MM.1S (cell line): Measurements from ENCODE around the gene GPR108.

Experiments used
- DNase-seq: peaks from one replicate; pipeline ENCODE4 v3.0.0-alpha.2; 2015
- H2AFZ ChIP-seq: fragments of 300-600 bp; sonication (generic); 2 replicates; pipeline ENCODE4 v1.6.0; 2016; ENCODE audit warnings: antibody characterized with exemption, low read length
- H3F3A ChIP-seq: fragments of 300-600 bp; sonication (generic); 2 replicates; pipeline ENCODE4 v1.6.1; 2016; ENCODE audit warnings: mild to moderate bottlenecking, antibody characterized with exemption, low read length, moderate library complexity, mixed read lengths; ENCODE audit not compliant: insufficient read depth
- H3K27ac ChIP-seq: fragments of 300-600 bp; sonication (generic); 2 replicates; pipeline ENCODE4 v1.5.1; 2016; ENCODE audit warnings: mild to moderate bottlenecking, low read length
- H3K27me3 ChIP-seq: fragments of 300-600 bp; sonication (generic); replicated peaks from 2 replicates; pipeline ENCODE4 v1.6.0; 2016; ENCODE audit warnings: low read length; ENCODE audit not compliant: insufficient read depth
- H3K36me3 ChIP-seq: fragments of 300-600 bp; sonication (generic); replicated peaks from 2 replicates; pipeline ENCODE4 v1.6.1; 2016; ENCODE audit warnings: mild to moderate bottlenecking, low read length, mixed read lengths; ENCODE audit not compliant: insufficient read depth
- H3K4me1 ChIP-seq: fragments of 300-600 bp; sonication (generic); 2 replicates; pipeline ENCODE4 v1.6.1; 2016; ENCODE audit warnings: low read length, mixed read lengths
- H3K4me2 ChIP-seq: fragments of 300-600 bp; sonication (generic); 2 replicates; pipeline ENCODE4 v1.6.0; 2016; ENCODE audit warnings: low read depth, low read length
- H3K4me3 ChIP-seq: fragments of 300-600 bp; sonication (generic); 2 replicates; pipeline ENCODE4 v1.5.1; 2016; ENCODE audit warnings: low read length, mixed read lengths
- H3K79me2 ChIP-seq: fragments of 300-600 bp; sonication (generic); 2 replicates; pipeline ENCODE4 v1.6.1; 2016; ENCODE audit warnings: mixed run types, low read length, mixed read lengths
- H3K9ac ChIP-seq: fragments of 300-600 bp; sonication (generic); 2 replicates; pipeline ENCODE4 v1.6.1; 2016; ENCODE audit warnings: low read length, mixed read lengths
- H3K9me2 ChIP-seq: fragments of 300-600 bp; sonication (generic); replicated peaks from 2 replicates; pipeline ENCODE4 v1.6.1; 2016; ENCODE audit warnings: mild to moderate bottlenecking, low read length, mixed read lengths; ENCODE audit not compliant: insufficient read depth
- H3K9me3 ChIP-seq: fragments of 300-600 bp; sonication (generic); replicated peaks from 2 replicates; pipeline ENCODE4 v1.6.1; 2016; ENCODE audit warnings: mild to moderate bottlenecking, low read length, mixed read lengths; ENCODE audit not compliant: insufficient read depth
- H4K20me1 ChIP-seq: fragments of 300-600 bp; sonication (generic); 2 replicates; pipeline ENCODE4 v1.6.1; 2016; ENCODE audit warnings: mild to moderate bottlenecking, low read length, moderate library complexity, mixed read lengths; ENCODE audit not compliant: insufficient read depth
- EZH2 ChIP-seq: fragments of 300-600 bp; sonication (generic); optimal IDR thresholded peaks from 2 replicates; pipeline ENCODE3; 2017; ENCODE audit warnings: low read depth, mild to moderate bottlenecking, antibody characterized with exemption, low read length, mixed read lengths
- EZH2phosphoT487 ChIP-seq: fragments of 300-600 bp; sonication (generic); IDR thresholded peaks from 2 replicates; pipeline ENCODE4 v1.6.1; 2018; ENCODE audit warnings: antibody characterized with exemption, low read length
- TF ChIP-seq, protein P1 (sequence below): fragments of 300-600 bp; sonication (generic); IDR thresholded peaks from 2 replicates; pipeline ENCODE4 v1.5.1; 2016; ENCODE audit warnings: antibody characterized with exemption, low read length, mixed read lengths

The GPR108 gene

GRCh38 chr19:6697291-6697690 is 40.1 kb downstream of the GPR108 start:
- no peak for DNase-seq
- Histone ChIP-seq H3K9ac (no peak overlapping the region), H3K27me3 (peaks cover 70% of the 10 kb centered on the region), H2AFZ (no peak overlapping the region), H3K4me1 (no peaks in the 10 kb centered on the region), H3K4me2 (no peak overlapping the region), H4K20me1 (no peaks in the 10 kb centered on the region), H3K79me2 (no peaks in the 10 kb centered on the region), H3K36me3 (no peaks in the 10 kb centered on the region), H3K9me2 (no peaks in the 10 kb centered on the region), H3K9me3 (no peaks in the 10 kb centered on the region), H3K27ac (no peak overlapping the region), H3F3A (no peaks in the 10 kb centered on the region), H3K4me3 (no peak overlapping the region)
- TF ChIP-seq, protein P1, sequence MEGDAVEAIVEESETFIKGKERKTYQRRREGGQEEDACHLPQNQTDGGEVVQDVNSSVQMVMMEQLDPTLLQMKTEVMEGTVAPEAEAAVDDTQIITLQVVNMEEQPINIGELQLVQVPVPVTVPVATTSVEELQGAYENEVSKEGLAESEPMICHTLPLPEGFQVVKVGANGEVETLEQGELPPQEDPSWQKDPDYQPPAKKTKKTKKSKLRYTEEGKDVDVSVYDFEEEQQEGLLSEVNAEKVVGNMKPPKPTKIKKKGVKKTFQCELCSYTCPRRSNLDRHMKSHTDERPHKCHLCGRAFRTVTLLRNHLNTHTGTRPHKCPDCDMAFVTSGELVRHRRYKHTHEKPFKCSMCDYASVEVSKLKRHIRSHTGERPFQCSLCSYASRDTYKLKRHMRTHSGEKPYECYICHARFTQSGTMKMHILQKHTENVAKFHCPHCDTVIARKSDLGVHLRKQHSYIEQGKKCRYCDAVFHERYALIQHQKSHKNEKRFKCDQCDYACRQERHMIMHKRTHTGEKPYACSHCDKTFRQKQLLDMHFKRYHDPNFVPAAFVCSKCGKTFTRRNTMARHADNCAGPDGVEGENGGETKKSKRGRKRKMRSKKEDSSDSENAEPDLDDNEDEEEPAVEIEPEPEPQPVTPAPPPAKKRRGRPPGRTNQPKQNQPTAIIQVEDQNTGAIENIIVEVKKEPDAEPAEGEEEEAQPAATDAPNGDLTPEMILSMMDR = no peak
- no peak for TF ChIP-seq EZH2phosphoT487
- TF ChIP-seq EZH2 = no peak

GRCh38 chr19:6696239-6696820 is 41.0 kb downstream of the GPR108 start:
- Histone ChIP-seq H3K4me3 (no peak overlapping the region), H3K4me1 (no peaks in the 10 kb centered on the region), H3K79me2 (no peaks in the 10 kb centered on the region)

GRCh38 chr19:6694147-6694815 is 43.1 kb downstream of the GPR108 start:
- TF ChIP-seq, protein P1 = no peak
- TF ChIP-seq EZH2phosphoT487 (no peak), EZH2 (no peak)
- no peak for DNase-seq
- Histone ChIP-seq H3K27me3 (peaks cover 74% of the 10 kb centered on the region), H2AFZ (no peak overlapping the region), H3K36me3 (no peaks in the 10 kb centered on the region), H3K9ac (no peak overlapping the region), H3K4me3 (no peak overlapping the region), H3K79me2 (no peaks in the 10 kb centered on the region), H3K4me2 (no peak overlapping the region), H3K27ac (no peak overlapping the region), H3K9me3 (no peaks in the 10 kb centered on the region), H3F3A (no peaks in the 10 kb centered on the region), H3K4me1 (no peaks in the 10 kb centered on the region), H3K9me2 (no peaks in the 10 kb centered on the region), H4K20me1 (no peaks in the 10 kb centered on the region)

More at GRCh38 chr19:6696239-6696820, 41.0 kb downstream of the GPR108 start:
- peaks cover 69% of the 10 kb centered on the region for H3K27me3 ChIP-seq
- DNase-seq = no peak
- TF ChIP-seq, protein P1 = no peak
- TF ChIP-seq EZH2phosphoT487 = no peak
- TF ChIP-seq EZH2 = no peak
- no peaks in the 10 kb centered on the region for H3K9me3 ChIP-seq
- H3K36me3 ChIP-seq = no peaks in the 10 kb centered on the region
- H4K20me1 ChIP-seq = no peaks in the 10 kb centered on the region
- no peak overlapping the region for H3K9ac ChIP-seq
- no peak overlapping the region for H3K4me2 ChIP-seq
- H3K9me2 ChIP-seq = no peaks in the 10 kb centered on the region
- no peak overlapping the region for H2AFZ ChIP-seq
- no peak overlapping the region for H3K27ac ChIP-seq
- H3F3A ChIP-seq = no peaks in the 10 kb centered on the region
